ENCODE results near the gene KCNH8.

The KCNH8 gene

DNA sequence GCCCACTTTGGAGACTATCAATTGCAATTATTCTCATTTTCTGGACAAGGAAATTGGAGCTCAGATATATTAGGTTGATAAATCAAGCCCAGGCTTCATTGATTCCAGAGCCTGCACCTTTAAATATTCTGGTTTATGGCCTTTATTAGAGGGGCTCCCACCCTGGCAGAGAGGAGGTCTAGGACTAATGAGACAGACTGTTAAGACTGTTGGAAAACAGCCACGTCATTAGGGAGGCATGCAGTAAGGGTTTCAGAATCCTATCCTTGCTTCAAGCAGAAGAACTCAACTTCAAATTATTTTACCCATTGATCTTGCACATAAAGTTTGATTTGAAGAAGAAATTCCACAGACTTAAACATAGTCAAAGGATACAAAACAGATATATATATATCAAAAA lies 33.8 kb upstream of the KCNH8 start:
- Histone ChIP-seq H3K4me1 (ENCODE audit: control insufficient read depth, insufficient read depth, low read depth, low read length) (no peaks in the 10 kb centered on the region), H4K91ac (ENCODE audit: low read length) (no peak overlapping the region), H3K27me3 (ENCODE audit: control insufficient read depth in 1 of 2, insufficient read depth in 1 of 2, low read length in 2 of 2) (no peaks in the 10 kb centered on the region), H3K14ac (ENCODE audit: low read length in 2 of 2) (no peak overlapping the region), H3K36me3 (ENCODE audit: control insufficient read depth in 1 of 2, insufficient read depth in 2 of 2, low read depth in 1 of 2, low read length in 2 of 2) (no peaks in the 10 kb centered on the region), H2BK120ac (ENCODE audit: low read depth, low read length) (no peak overlapping the region), H3K9ac (ENCODE audit: low read length) (no peak overlapping the region), H3K4me3 (ENCODE audit: insufficient read depth in 1 of 2, low read depth in 1 of 2, low read length in 2 of 2) (no peak overlapping the region), H2BK5ac (ENCODE audit: low read depth, low read length, poor library complexity, severe bottlenecking) (no peak overlapping the region), H2AK5ac (ENCODE audit: low read length, severe bottlenecking) (no peak overlapping the region), H3K27ac (ENCODE audit: low read length, poor library complexity, severe bottlenecking) (no peak overlapping the region), H3K9me3 (ENCODE audit: control insufficient read depth, low read length) (peaks cover 9% of the 10 kb centered on the region), H2AFZ (ENCODE audit: low read depth, low read length) (no peak overlapping the region), H3K4ac (ENCODE audit: low read depth in 1 of 2, low read length in 2 of 2) (no peak overlapping the region), H3K23ac (ENCODE audit: low read length in 2 of 2) (no peak overlapping the region), H3K79me1 (replicated peaks; ENCODE audit: low read length, poor library complexity, severe bottlenecking) (no peaks in the 10 kb centered on the region), H2BK15ac (ENCODE audit: low read depth, poor library complexity, severe bottlenecking) (no peak overlapping the region), H2BK12ac (ENCODE audit: low read length in 2 of 2) (no peak overlapping the region), H3K4me2 (ENCODE audit: low read length, poor library complexity, severe bottlenecking) (no peak overlapping the region), H3K18ac (ENCODE audit: low read depth in 1 of 2, low read length in 2 of 2) (no peak overlapping the region), H4K8ac (ENCODE audit: low read length) (no peak overlapping the region)
- no peak for DNase-seq
- no CpG with 5 or more reads among the region's 1 CpG for WGBS

- H3K4ac ChIP-seq (ENCODE audit: low read depth in 1 of 2, low read length in 2 of 2), result no peak overlapping the region
- H2AFZ ChIP-seq (ENCODE audit: low read depth, low read length), result no peak overlapping the region
- H3K36me3 ChIP-seq (ENCODE audit: control insufficient read depth in 1 of 2, insufficient read depth in 2 of 2, low read depth in 1 of 2, low read length in 2 of 2), result no peaks in the 10 kb centered on the region
- no peak overlapping the region for H3K4me3 ChIP-seq (ENCODE audit: insufficient read depth in 1 of 2, low read depth in 1 of 2, low read length in 2 of 2)
- no peak for DNase-seq
- no peak overlapping the region for H2BK5ac ChIP-seq (ENCODE audit: low read depth, low read length, poor library complexity, severe bottlenecking)
- no peak overlapping the region for H2BK15ac ChIP-seq (ENCODE audit: low read depth, poor library complexity, severe bottlenecking)
- no peak overlapping the region for H2BK12ac ChIP-seq (ENCODE audit: low read length in 2 of 2)
- no peaks in the 10 kb centered on the region for H3K27me3 ChIP-seq (ENCODE audit: control insufficient read depth in 1 of 2, insufficient read depth in 1 of 2, low read length in 2 of 2)
- no peak overlapping the region for H3K18ac ChIP-seq (ENCODE audit: low read depth in 1 of 2, low read length in 2 of 2)
- H4K8ac ChIP-seq (ENCODE audit: low read length), result no peak overlapping the region
- H3K14ac ChIP-seq (ENCODE audit: low read length in 2 of 2), result no peak overlapping the region
- no peaks in the 10 kb centered on the region for H3K79me1 ChIP-seq (replicated peaks; ENCODE audit: low read length, poor library complexity, severe bottlenecking)
- H2AK5ac ChIP-seq (ENCODE audit: low read length, severe bottlenecking), result no peak overlapping the region
- H3K23ac ChIP-seq (ENCODE audit: low read length in 2 of 2), result no peak overlapping the region
- no peak overlapping the region for H3K27ac ChIP-seq (ENCODE audit: low read length, poor library complexity, severe bottlenecking)
- 67% methylated on average over 1 of the region's 2 CpGs for WGBS
- H3K4me1 ChIP-seq (ENCODE audit: control insufficient read depth, insufficient read depth, low read depth, low read length), result no peaks in the 10 kb centered on the region
- H3K4me2 ChIP-seq (ENCODE audit: low read length, poor library complexity, severe bottlenecking), result no peak overlapping the region
- H3K9me3 ChIP-seq (ENCODE audit: control insufficient read depth, low read length), result peaks cover 9% of the 10 kb centered on the region
- H4K91ac ChIP-seq (ENCODE audit: low read length), result no peak overlapping the region
- H2BK120ac ChIP-seq (ENCODE audit: low read depth, low read length), result no peak overlapping the region
- no peak overlapping the region for H3K9ac ChIP-seq (ENCODE audit: low read length)
Measured at GRCh38 chr3:19116239-19116638, 32.1 kb upstream of the KCNH8 start.

- Histone ChIP-seq H3K27ac (ENCODE audit: low read length, poor library complexity, severe bottlenecking) (no peak overlapping the region), H4K91ac (ENCODE audit: low read length) (no peak overlapping the region), H3K4me2 (ENCODE audit: low read length, poor library complexity, severe bottlenecking) (no peak overlapping the region), H3K9me3 (ENCODE audit: control insufficient read depth, low read length) (no peaks in the 10 kb centered on the region), H4K8ac (ENCODE audit: low read length) (no peak overlapping the region), H3K23ac (ENCODE audit: low read length in 2 of 2) (no peak overlapping the region), H2BK120ac (ENCODE audit: low read depth, low read length) (no peak overlapping the region), H3K4me3 (ENCODE audit: insufficient read depth in 1 of 2, low read depth in 1 of 2, low read length in 2 of 2) (no peak overlapping the region), H2BK5ac (ENCODE audit: low read depth, low read length, poor library complexity, severe bottlenecking) (no peak overlapping the region), H3K9ac (ENCODE audit: low read length) (no peak overlapping the region), H2BK12ac (ENCODE audit: low read length in 2 of 2) (no peak overlapping the region), H3K4me1 (ENCODE audit: control insufficient read depth, insufficient read depth, low read depth, low read length) (no peaks in the 10 kb centered on the region), H2AFZ (ENCODE audit: low read depth, low read length) (no peak overlapping the region), H3K18ac (ENCODE audit: low read depth in 1 of 2, low read length in 2 of 2) (no peak overlapping the region), H3K14ac (ENCODE audit: low read length in 2 of 2) (no peak overlapping the region), H2AK5ac (ENCODE audit: low read length, severe bottlenecking) (no peak overlapping the region), H3K27me3 (ENCODE audit: control insufficient read depth in 1 of 2, insufficient read depth in 1 of 2, low read length in 2 of 2) (no peaks in the 10 kb centered on the region), H3K36me3 (ENCODE audit: control insufficient read depth in 1 of 2, insufficient read depth in 2 of 2, low read depth in 1 of 2, low read length in 2 of 2) (no peaks in the 10 kb centered on the region), H2BK15ac (ENCODE audit: low read depth, poor library complexity, severe bottlenecking) (no peak overlapping the region), H3K79me1 (replicated peaks; ENCODE audit: low read length, poor library complexity, severe bottlenecking) (no peaks in the 10 kb centered on the region), H3K4ac (ENCODE audit: low read depth in 1 of 2, low read length in 2 of 2) (no peak overlapping the region)
- WGBS, result 100% methylated on average over 1 of the region's 1 CpG
- DNase-seq, result no peak
Measured at GRCh38 chr3:19124752-19125151, 23.6 kb upstream of the KCNH8 start.

DNA sequence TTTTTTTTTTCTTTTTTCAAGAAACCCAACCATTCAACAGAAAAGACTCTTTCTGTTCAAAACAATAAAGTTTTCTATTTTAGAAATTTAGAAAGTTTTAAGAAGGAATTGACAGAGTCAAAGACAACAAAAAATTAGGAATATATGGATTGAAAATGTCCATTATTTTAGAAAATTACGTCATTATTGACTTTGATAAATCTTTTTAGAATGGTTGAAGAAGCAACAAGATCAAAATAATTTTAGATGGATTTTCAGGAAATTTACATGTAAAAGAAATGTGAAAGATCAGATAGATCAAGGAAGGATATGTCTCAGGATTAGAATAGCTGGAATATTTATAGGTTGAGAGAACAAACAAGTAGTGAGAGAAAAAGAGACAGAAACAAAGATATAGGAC lies 8.4 kb upstream of the KCNH8 start:
- H3K23ac ChIP-seq (ENCODE audit: low read length in 2 of 2), result no peak overlapping the region
- no peaks in the 10 kb centered on the region for H3K27me3 ChIP-seq (ENCODE audit: control insufficient read depth in 1 of 2, insufficient read depth in 1 of 2, low read length in 2 of 2)
- no peak overlapping the region for H4K91ac ChIP-seq (ENCODE audit: low read length)
- H2AFZ ChIP-seq (ENCODE audit: low read depth, low read length), result no peak overlapping the region
- no peaks in the 10 kb centered on the region for H3K36me3 ChIP-seq (ENCODE audit: control insufficient read depth in 1 of 2, insufficient read depth in 2 of 2, low read depth in 1 of 2, low read length in 2 of 2)
- H3K27ac ChIP-seq (ENCODE audit: low read length, poor library complexity, severe bottlenecking), result no peak overlapping the region
- no peaks in the 10 kb centered on the region for H3K9me3 ChIP-seq (ENCODE audit: control insufficient read depth, low read length)
- H3K4me3 ChIP-seq (ENCODE audit: insufficient read depth in 1 of 2, low read depth in 1 of 2, low read length in 2 of 2), result no peak overlapping the region
- H3K9ac ChIP-seq (ENCODE audit: low read length), result no peak overlapping the region
- no peak overlapping the region for H4K8ac ChIP-seq (ENCODE audit: low read length)
- H2BK15ac ChIP-seq (ENCODE audit: low read depth, poor library complexity, severe bottlenecking), result no peak overlapping the region
- H3K4me2 ChIP-seq (ENCODE audit: low read length, poor library complexity, severe bottlenecking), result no peak overlapping the region
- no peaks in the 10 kb centered on the region for H3K79me1 ChIP-seq (replicated peaks; ENCODE audit: low read length, poor library complexity, severe bottlenecking)
- no peak overlapping the region for H2BK120ac ChIP-seq (ENCODE audit: low read depth, low read length)
- H3K4me1 ChIP-seq (ENCODE audit: control insufficient read depth, insufficient read depth, low read depth, low read length), result no peaks in the 10 kb centered on the region
- H2BK12ac ChIP-seq (ENCODE audit: low read length in 2 of 2), result no peak overlapping the region
- no peak overlapping the region for H2AK5ac ChIP-seq (ENCODE audit: low read length, severe bottlenecking)
- no peak for DNase-seq
- no peak overlapping the region for H2BK5ac ChIP-seq (ENCODE audit: low read depth, low read length, poor library complexity, severe bottlenecking)
- no peak overlapping the region for H3K18ac ChIP-seq (ENCODE audit: low read depth in 1 of 2, low read length in 2 of 2)
- H3K4ac ChIP-seq (ENCODE audit: low read depth in 1 of 2, low read length in 2 of 2), result no peak overlapping the region
- 67% methylated on average over 1 of the region's 1 CpG for WGBS
- H3K14ac ChIP-seq (ENCODE audit: low read length in 2 of 2), result no peak overlapping the region

Measured in mesenchymal stem cell (in vitro differentiated cells and primary cell).